AG10803 (cell line): ENCODE measurements around the gene ITFG1.

Experiments
- DNase-seq: peaks from one replicate; pipeline ENCODE4 v3.0.0; 2010; ENCODE audit warnings: low read depth
- H3K4me3 ChIP-seq: 2 replicates; pipeline ENCODE4 v1.5.1; 2011; ENCODE audit warnings: mild to moderate bottlenecking, low read length, control low read depth
- CTCF ChIP-seq: conservative IDR thresholded peaks from 2 replicates; pipeline ENCODE4 v1.5.1; 2011; ENCODE audit warnings: mild to moderate bottlenecking, low read length, control low read depth, inconsistent platforms

ITFG1 gene

GRCh38 chr16:47236716-47237115 is 224.1 kb downstream of the ITFG1 start:
- no peak for DNase-seq
- no peak overlapping the region for H3K4me3 ChIP-seq
- no peak for TF ChIP-seq CTCF

GRCh38 chr16:47230296-47230695 is 230.6 kb downstream of the ITFG1 start:
- no peak for DNase-seq
- TF ChIP-seq CTCF, result no peak
- H3K4me3 ChIP-seq, result no peak overlapping the region

- DNase-seq, result no peak
- TF ChIP-seq CTCF, result no peak
These were observed 231.5 kb downstream of the ITFG1 start for GRCh38 chr16:47229053-47230050.

GRCh38 chr16:47228241-47228640 is 232.6 kb downstream of the ITFG1 start:
- DNase-seq, result no peak
- TF ChIP-seq CTCF, result no peak
- H3K4me3 ChIP-seq, result no peak overlapping the region

More at GRCh38 chr16:47229053-47230050, 231.5 kb downstream of the ITFG1 start:
- no peak overlapping the region for H3K4me3 ChIP-seq

- TF ChIP-seq CTCF, result no peak
- H3K4me3 ChIP-seq, result no peak overlapping the region
- no peak for DNase-seq
These were observed 247.0 kb downstream of the ITFG1 start for GRCh38 chr16:47213761-47214440.

GRCh38 chr16:47211218-47211617 is 249.6 kb downstream of the ITFG1 start:
- DNase-seq, result no peak
- H3K4me3 ChIP-seq, result no peak overlapping the region
- TF ChIP-seq CTCF, result no peak
